Mesothelial cell of epicardium (in vitro differentiated cells): ENCODE results near the gene CELF5. TPM values are rescaled to one million over a fixed set of nuclear protein-coding genes. Genes with fewer than 3 reads are reported as not detected.

Experiments
- DNase-seq, 2 experiments: peaks; one replicate each; pipeline ENCODE4 v3.0.0; 2021; ENCODE audit warnings: low spot score in 2 of 2; ENCODE audit not compliant: unreplicated experiment in 2 of 2
- H3K27ac Mint-ChIP-seq: 2 replicates; pipeline ENCODE4 v1.8.0; 2021; ENCODE audit warnings: mixed read lengths
- H3K27me3 Mint-ChIP-seq: 2 replicates; pipeline ENCODE4 v1.8.0; 2021; ENCODE audit warnings: low read depth, mixed read lengths
- H3K36me3 Mint-ChIP-seq: 2 replicates; pipeline ENCODE4 v1.8.0; 2021; ENCODE audit warnings: mixed read lengths
- H3K4me1 Mint-ChIP-seq: 2 replicates; pipeline ENCODE4 v1.8.0; 2021; ENCODE audit warnings: mixed read lengths
- H3K4me3 Mint-ChIP-seq: 2 replicates; pipeline ENCODE4 v1.8.0; 2021; ENCODE audit warnings: mild to moderate bottlenecking, moderate library complexity, mixed read lengths
- H3K9me3 Mint-ChIP-seq: 2 replicates; pipeline ENCODE4 v1.8.0; 2021; ENCODE audit warnings: mixed read lengths
- CTCF ChIP-seq: fragments of 200-600 bp; sonication (generic); IDR thresholded peaks from one replicate; pipeline ENCODE4 v1.5.0; 2021; ENCODE audit warnings: antibody characterized with exemption; ENCODE audit not compliant: unreplicated experiment
- total RNA-seq: library from RNA; stranded (reverse); gene quantifications from 3 replicates; pipeline ENCODE4 v1.2.1, GENCODE V29; 2021

The CELF5 gene
- total RNA-seq, 1 donor from 2014 or later: 2.4 TPM

GRCh38 chr19:3185461-3186159 is 38.9 kb upstream of the CELF5 start, which contains the start of gene NCLN:
NCLN (plus strand) TSS chr19:3185930; CDS start chr19:3186031, 101 bp downstream.
- Mint-ChIP-seq H3K27ac (peak within 1 kb of the TSS; percentile 97), H3K4me3 (peak within 1 kb of the TSS; percentile 99)
- DNase-seq: peak; percentile 89 to 93

GRCh38 chr19:3186160-3186688 is 38.2 kb upstream of the CELF5 start:
- Mint-ChIP-seq H3K4me1 (peaks cover 9% of the 10 kb centered on the region), H3K27me3 (no peaks in the 10 kb centered on the region), H3K27ac (peak overlapping the region; percentile 66)

More at GRCh38 chr19:3185461-3186159, 38.9 kb upstream of the CELF5 start, which contains the start of gene NCLN:
- Mint-ChIP-seq H3K36me3 (no peaks in the 10 kb centered on the region), H3K27me3 (no peaks in the 10 kb centered on the region), H3K4me1 (peaks cover 9% of the 10 kb centered on the region), H3K9me3 (no peaks in the 10 kb centered on the region)
- no peak for TF ChIP-seq CTCF

GRCh38 chr19:3186891-3187661 is 37.4 kb upstream of the CELF5 start:
- Mint-ChIP-seq H3K27ac (peak overlapping the region; percentile 66), H3K9me3 (no peaks in the 10 kb centered on the region), H3K27me3 (no peaks in the 10 kb centered on the region), H3K36me3 (peaks cover 4% of the 10 kb centered on the region), H3K4me1 (peaks cover 9% of the 10 kb centered on the region), H3K4me3 (peak overlapping the region; percentile 81)
- TF ChIP-seq CTCF: no peak
- DNase-seq: no peak

More at GRCh38 chr19:3186160-3186688, 38.2 kb upstream of the CELF5 start:
- H3K36me3 Mint-ChIP-seq: peaks cover 4% of the 10 kb centered on the region
- H3K4me3 Mint-ChIP-seq: peak overlapping the region; percentile 81
- H3K9me3 Mint-ChIP-seq: no peaks in the 10 kb centered on the region
- no peak for DNase-seq
- no peak for TF ChIP-seq CTCF

GRCh38 chr19:3187662-3188511 is 36.6 kb upstream of the CELF5 start:
- H3K4me3 Mint-ChIP-seq: peak overlapping the region; percentile 81
- DNase-seq: no peak
- no peak overlapping the region for H3K27ac Mint-ChIP-seq
- H3K9me3 Mint-ChIP-seq: no peaks in the 10 kb centered on the region
- TF ChIP-seq CTCF: no peak
- no peaks in the 10 kb centered on the region for H3K27me3 Mint-ChIP-seq
- peaks cover 9% of the 10 kb centered on the region for H3K4me1 Mint-ChIP-seq
- H3K36me3 Mint-ChIP-seq: peaks cover 4% of the 10 kb centered on the region
